Left ventricle myocardium inferior (tissue), 1 donor: ENCODE data around the gene LIX1L. TPM values are rescaled to one million over a fixed set of nuclear protein-coding genes. Genes with fewer than 3 reads are reported as not detected.

ENCODE experiments used
- DNase-seq: peaks from one replicate; pipeline ENCODE4 v3.0.0-alpha.2; 2020
- H3K27ac ChIP-seq: fragments of 200-600 bp; replicated peaks from 2 replicates; pipeline ENCODE4 v1.8.0; 2021
- H3K27me3 ChIP-seq: fragments of 200-600 bp; 2 replicates; pipeline ENCODE4 v1.8.0; 2021; ENCODE audit warnings: low read depth
- H3K36me3 ChIP-seq: fragments of 200-600 bp; 2 replicates; pipeline ENCODE4 v1.8.0; 2021
- H3K4me1 ChIP-seq: fragments of 200-600 bp; 2 replicates; pipeline ENCODE4 v1.8.0; 2021
- H3K4me3 ChIP-seq: fragments of 200-600 bp; 2 replicates; pipeline ENCODE4 v1.8.0; 2021; ENCODE audit warnings: mild to moderate bottlenecking, moderate library complexity
- H3K9me3 ChIP-seq: fragments of 200-600 bp; replicated peaks from 2 replicates; pipeline ENCODE4 v1.8.0; 2021
- CTCF ChIP-seq: fragments of 200-600 bp; IDR thresholded peaks from 2 replicates; pipeline ENCODE4 v1.8.0; 2021; ENCODE audit warnings: antibody characterized with exemption, mild to moderate bottlenecking, borderline replicate concordance
- intact Hi-C: fragments of 100-400 bp; cut with micrococcal nuclease; formaldehyde crosslinking; loops from one replicate; pipeline ENCODE4 v1.11.0; 2022
- total RNA-seq: library from RNA; stranded (reverse); fragmentation: NEBNext Ultra II Directional; extraction: Animal tissue kit (Norgen Biotek cat#: 25700); gene quantifications from one replicate; pipeline ENCODE4 v1.2.1, GENCODE V29; 2021
- donor health status: DM: no; HTN: yes; CAD: no; lungs with severe emphysema.

Gene LIX1L
- total RNA-seq, 1 donor from 2014 or later, result 23.0 TPM

- no peaks in the 10 kb centered on the region for H3K27me3 ChIP-seq
- H3K27ac ChIP-seq, result peak overlapping the region; percentile 70
- no peak for DNase-seq
- H3K9me3 ChIP-seq, result no peaks in the 10 kb centered on the region
- intact Hi-C loops, result no loop called here
- no peak for TF ChIP-seq CTCF
- H3K4me3 ChIP-seq, result no peak overlapping the region
- H3K4me1 ChIP-seq, result peaks cover 28% of the 10 kb centered on the region
- peaks cover 29% of the 10 kb centered on the region for H3K36me3 ChIP-seq
These were observed 49.2 kb downstream of the LIX1L start for GRCh38 chr1:145908653-145909052.

- no peak for DNase-seq
- Histone ChIP-seq H3K27ac (peak overlapping the region; percentile 70), H3K4me3 (no peak overlapping the region), H3K9me3 (no peaks in the 10 kb centered on the region), H3K4me1 (peaks cover 28% of the 10 kb centered on the region), H3K27me3 (no peaks in the 10 kb centered on the region), H3K36me3 (peaks cover 14% of the 10 kb centered on the region)
- intact Hi-C loops, result no loop called here
- TF ChIP-seq CTCF, result no peak
These were observed 50.7 kb downstream of the LIX1L start for GRCh38 chr1:145906954-145907753.

- no peaks in the 10 kb centered on the region for H3K36me3 ChIP-seq
- H3K27ac ChIP-seq, result no peak overlapping the region
- TF ChIP-seq CTCF, result no peak
- no peak overlapping the region for H3K4me3 ChIP-seq
- intact Hi-C loops, result no loop called here
- no peak for DNase-seq
- no peaks in the 10 kb centered on the region for H3K27me3 ChIP-seq
- H3K9me3 ChIP-seq, result no peaks in the 10 kb centered on the region
- no peaks in the 10 kb centered on the region for H3K4me1 ChIP-seq
These were observed 56.4 kb downstream of the LIX1L start for GRCh38 chr1:145901312-145902021.

GRCh38 chr1:145898756-145899155 is 59.1 kb downstream of the LIX1L start:
- H3K36me3 ChIP-seq, result no peaks in the 10 kb centered on the region
- DNase-seq, result no peak
- intact Hi-C loops, result loop anchor here (10.0 kb wide), 1 partner anchor 116 kb away; no protein-coding TSS in a partner anchor
- H3K27me3 ChIP-seq, result no peaks in the 10 kb centered on the region
- no peak for TF ChIP-seq CTCF
- no peaks in the 10 kb centered on the region for H3K4me1 ChIP-seq
- H3K27ac ChIP-seq, result no peak overlapping the region
- H3K9me3 ChIP-seq, result no peaks in the 10 kb centered on the region
- no peak overlapping the region for H3K4me3 ChIP-seq

- no peak for DNase-seq
- H3K27me3 ChIP-seq, result no peaks in the 10 kb centered on the region
- no peaks in the 10 kb centered on the region for H3K9me3 ChIP-seq
- H3K4me1 ChIP-seq, result peaks cover 4% of the 10 kb centered on the region
- intact Hi-C loops, result loop anchor here (10.0 kb wide), 1 partner anchor 117 kb away; no protein-coding TSS in a partner anchor
- TF ChIP-seq CTCF, result no peak
- no peak overlapping the region for H3K4me3 ChIP-seq
- H3K36me3 ChIP-seq, result no peaks in the 10 kb centered on the region
- no peak overlapping the region for H3K27ac ChIP-seq
These were observed 59.8 kb downstream of the LIX1L start for GRCh38 chr1:145897969-145898368.
